ENCODE measurements around the gene UNCX. TPM values are rescaled to one million over a fixed set of nuclear protein-coding genes. Genes with fewer than 3 reads are reported as not detected.
"Not testable (repeated sequence)": the region's sequence is repeated elsewhere in the genome, so short reads cannot be mapped to it uniquely, and the experiment has no call there.

The UNCX gene
- total RNA-seq, 1 donor from 2014 or later: not detected

DNA sequence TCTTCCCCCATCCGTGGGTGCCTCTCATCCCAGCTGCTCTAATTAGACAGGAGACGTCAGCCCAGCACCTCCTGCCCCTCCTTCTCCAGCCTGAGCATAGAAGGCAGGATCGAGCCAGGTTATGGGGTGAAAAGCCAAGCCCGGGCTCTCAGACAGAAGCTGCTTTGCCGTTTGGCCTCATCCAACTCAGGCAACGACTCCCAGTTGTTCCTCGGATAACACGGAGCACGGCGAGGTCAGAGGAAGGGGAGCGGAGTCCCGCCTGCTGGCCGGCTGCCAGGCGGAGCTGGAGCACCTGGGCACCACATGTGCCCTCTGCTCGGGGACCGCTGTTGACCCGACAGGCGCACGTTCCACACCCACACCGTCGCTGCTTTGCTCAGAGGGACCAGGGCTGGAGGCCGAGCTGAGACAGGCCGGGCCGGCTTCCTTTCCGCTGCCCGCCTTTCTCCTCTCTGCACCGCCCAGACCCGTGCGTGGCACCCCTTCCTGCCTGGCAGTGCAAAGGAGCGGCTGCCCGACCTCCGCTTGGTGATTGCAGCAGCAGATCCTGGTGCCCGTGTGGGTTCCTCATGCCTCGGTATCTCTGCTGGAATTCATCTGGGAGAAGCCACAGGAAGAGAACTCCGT is 21.6 kb upstream of the UNCX start:
- intact Hi-C loops (cut with DNase I): no loop called here
- ATAC-seq (no peak), DNase-seq (ENCODE audit: missing footprints) (no peak)

GRCh38 chr7:1211611-1212010 is 21.1 kb upstream of the UNCX start:
- ATAC-seq (no peak), DNase-seq (ENCODE audit: missing footprints) (no peak)
- intact Hi-C loops (cut with DNase I): no loop called here

GRCh38 chr7:1212025-1212424 is 20.6 kb upstream of the UNCX start:
- DNase-seq (ENCODE audit: missing footprints); intact Hi-C loops (cut with DNase I); ATAC-seq: not testable (repeated sequence)

DNA sequence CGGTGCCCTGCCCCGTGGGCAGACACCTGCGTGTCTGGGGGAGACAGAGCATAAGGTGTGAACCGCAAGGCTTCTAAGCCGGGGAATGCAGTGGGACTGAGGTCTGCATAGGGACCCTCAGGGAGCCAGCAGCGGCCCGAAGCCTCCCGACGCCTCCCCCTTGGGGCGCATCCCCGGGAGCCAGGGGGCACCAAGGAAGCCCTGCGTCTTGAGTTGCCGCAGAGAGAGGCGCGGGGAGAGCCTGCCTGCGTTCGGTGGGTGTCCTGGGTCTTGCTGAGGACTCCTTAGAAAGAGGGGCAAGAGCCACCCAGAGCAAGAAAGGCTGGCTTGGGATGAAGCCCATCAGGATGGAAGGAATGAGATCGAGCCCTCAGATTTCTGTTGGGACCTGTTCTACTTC is 18.2 kb upstream of the UNCX start:
- no peak for ATAC-seq
- DNase-seq (ENCODE audit: missing footprints): no peak
- intact Hi-C loops (cut with DNase I): no loop called here

- intact Hi-C loops (cut with DNase I): no loop called here
- DNase-seq (ENCODE audit: missing footprints) (no peak), ATAC-seq (no peak)
Measured at GRCh38 chr7:1218541-1219165, 14.0 kb upstream of the UNCX start.

DNA sequence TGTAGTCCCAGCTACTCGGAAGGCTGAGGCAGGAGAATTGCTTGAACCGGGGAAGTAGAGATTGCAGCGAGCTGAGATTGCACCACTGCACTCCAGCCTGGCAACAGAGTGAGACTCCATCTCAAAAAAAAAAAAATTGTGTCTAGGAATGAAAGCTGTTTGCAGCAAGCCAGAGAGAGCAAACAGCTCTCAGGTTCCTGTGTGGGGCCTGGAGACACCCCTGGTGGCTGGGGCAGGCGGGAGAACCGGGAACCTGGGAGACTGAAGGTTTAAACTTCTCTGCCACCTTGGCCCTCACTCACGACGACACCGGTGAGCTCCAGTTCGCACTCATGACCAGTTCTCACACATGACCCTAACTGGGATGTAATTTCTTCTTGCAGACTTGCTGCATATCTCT is 13.2 kb upstream of the UNCX start:
- DNase-seq (ENCODE audit: missing footprints) (no peak), ATAC-seq (no peak)
- intact Hi-C loops (cut with DNase I): no loop called here

GRCh38 chr7:1220000-1220726 is 12.5 kb upstream of the UNCX start:
- intact Hi-C loops (cut with DNase I): loop anchor here (10.0 kb wide), 2 partner anchors 215 to 255 kb away; no protein-coding TSS in a partner anchor

DNA sequence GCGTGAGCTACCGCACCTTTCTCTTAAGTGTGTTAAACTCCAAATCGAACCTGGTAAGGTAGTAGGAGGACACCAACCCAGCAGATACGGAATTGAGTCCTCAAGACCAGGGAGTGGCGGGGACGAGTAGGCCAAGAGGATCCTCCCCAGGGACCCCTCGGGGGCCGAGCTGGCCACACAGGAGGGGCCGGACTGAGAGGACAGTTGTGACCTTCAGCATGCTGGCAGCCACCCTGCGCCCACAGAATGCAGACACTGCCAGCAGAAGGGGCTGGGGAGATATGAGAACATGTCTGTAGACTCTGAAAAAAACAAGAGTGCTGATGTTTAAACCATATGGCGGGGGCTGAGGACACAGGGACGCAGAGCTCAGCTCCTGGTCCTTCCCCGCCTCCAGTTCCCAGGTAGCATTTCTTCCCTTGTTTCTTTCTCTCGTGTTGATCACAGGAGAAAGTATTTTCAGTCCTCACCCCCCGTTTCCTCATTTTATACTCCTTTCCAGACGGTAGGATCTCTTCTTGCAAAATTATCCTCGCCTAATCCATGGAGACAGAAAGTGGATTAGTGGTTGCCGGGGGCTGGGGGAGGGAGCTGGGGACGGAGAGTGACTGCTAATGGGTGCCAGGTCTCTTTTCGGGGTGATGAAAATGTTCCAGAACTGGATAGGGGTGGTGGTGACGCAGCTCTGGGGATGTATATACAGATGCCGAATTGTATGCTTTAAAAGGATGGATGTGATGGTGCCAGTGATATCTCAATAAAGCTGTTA is 11.5 kb upstream of the UNCX start:
- ATAC-seq (no peak), DNase-seq (ENCODE audit: missing footprints) (no peak)
- intact Hi-C loops (cut with DNase I): loop anchor here (10.0 kb wide), 2 partner anchors 214 to 254 kb away; no protein-coding TSS in a partner anchor

More at GRCh38 chr7:1220000-1220726, 12.5 kb upstream of the UNCX start:
- ATAC-seq (no peak), DNase-seq (ENCODE audit: missing footprints) (no peak)

DNA sequence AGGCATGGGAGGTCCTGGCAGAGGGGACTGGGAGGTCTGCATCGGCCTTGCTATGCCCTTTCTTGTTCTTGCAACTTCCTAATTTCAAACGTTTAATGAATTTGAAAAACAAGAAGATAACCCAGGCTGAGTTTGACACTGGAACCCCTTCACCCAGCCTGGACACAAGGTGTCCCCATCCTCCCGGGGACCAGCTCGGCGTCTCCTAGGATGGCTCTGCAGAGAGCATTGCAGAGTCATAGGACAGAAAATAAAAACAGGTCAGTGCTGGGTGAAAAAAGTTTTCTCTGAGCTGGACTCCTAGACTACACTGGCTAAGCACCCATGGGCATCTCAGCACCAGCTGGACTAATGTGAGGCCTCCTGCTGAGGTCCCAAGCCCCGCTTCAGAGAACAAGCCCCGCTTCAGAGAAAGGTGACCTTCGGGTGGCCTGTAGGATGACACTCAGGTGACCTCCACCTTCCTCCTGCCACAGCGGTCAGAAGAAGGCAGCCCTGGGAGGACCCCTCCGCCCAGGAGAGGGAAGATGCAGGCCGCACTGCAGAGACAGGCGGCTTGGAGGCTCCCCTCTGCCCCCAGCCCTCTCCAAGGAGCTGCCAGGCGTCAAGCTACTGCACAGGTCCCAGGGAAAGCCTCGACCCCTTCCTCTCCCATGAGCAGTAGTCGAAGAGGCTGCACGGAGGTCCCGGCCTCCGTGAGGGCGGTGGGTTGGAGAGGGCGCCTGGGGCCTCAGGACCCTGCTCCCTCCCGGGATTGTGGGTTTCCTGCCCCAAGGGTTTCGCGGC is 9.3 kb upstream of the UNCX start:
- intact Hi-C loops (cut with DNase I): loop anchor here (10.0 kb wide), 2 partner anchors 211 to 251 kb away; no protein-coding TSS in a partner anchor
- DNase-seq (ENCODE audit: missing footprints): no peak
- no peak for ATAC-seq

GRCh38 chr7:1224086-1224716 is 8.5 kb upstream of the UNCX start:
- DNase-seq (ENCODE audit: missing footprints): no peak
- intact Hi-C loops (cut with DNase I): loop anchor here (10.0 kb wide), 2 partner anchors 211 to 251 kb away; no protein-coding TSS in a partner anchor
- ATAC-seq: no peak

- intact Hi-C loops (cut with DNase I): loop anchor here (5.0 to 10.0 kb wide), 3 partner anchors 187 to 250 kb away; no protein-coding TSS in a partner anchor
- ATAC-seq (no peak), DNase-seq (ENCODE audit: missing footprints) (no peak)
Measured at GRCh38 chr7:1225030-1225429, 7.6 kb upstream of the UNCX start.

DNA sequence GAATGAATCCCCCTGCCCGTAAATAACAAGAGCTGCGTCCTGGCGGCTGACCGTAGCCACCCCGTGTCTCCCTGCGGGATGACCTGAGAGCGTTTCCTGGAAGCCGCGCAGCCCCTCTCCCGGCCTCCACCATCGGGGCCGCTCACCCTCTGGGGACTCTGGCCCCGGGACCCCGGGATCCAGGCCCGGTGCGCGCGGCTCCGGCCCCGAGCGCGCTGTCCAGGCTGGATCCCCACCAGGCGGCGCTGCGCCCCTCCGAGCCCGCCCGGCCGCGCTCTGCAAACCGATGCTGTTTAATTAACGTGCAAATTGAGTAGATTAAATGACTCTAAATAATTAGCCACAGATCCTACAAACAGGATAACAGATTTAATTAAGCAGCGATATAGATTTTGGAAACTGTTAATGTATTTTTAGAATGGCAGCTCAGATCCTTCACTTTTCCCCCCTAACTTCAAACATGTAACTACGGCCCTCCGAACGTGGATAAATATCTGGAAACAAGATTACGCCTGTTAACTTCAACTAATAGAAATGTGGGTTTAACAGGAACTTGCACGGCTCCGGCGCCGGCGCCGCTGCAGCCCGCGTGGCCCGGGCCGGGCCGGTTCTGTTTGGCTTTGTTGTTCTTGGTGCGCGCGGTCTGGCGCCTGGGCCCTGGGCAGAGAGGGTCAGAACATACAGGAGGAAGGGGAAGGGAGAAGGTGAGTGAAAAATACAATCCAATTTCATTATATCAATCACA is 7.1 kb upstream of the UNCX start:
- intact Hi-C loops (cut with DNase I): loop anchor here (5.0 to 10.0 kb wide), 3 partner anchors 187 to 249 kb away; no protein-coding TSS in a partner anchor
- DNase-seq (ENCODE audit: missing footprints): no peak
- ATAC-seq: peak; percentile 60

GRCh38 chr7:1226186-1226901 is 6.3 kb upstream of the UNCX start:
- intact Hi-C loops (cut with DNase I): loop anchor here (5.0 to 10.0 kb wide), 3 partner anchors 186 to 248 kb away; no protein-coding TSS in a partner anchor
- no peak for ATAC-seq

GRCh38 chr7:1227071-1227804 is 5.4 kb upstream of the UNCX start:
- ATAC-seq: no peak
- DNase-seq (ENCODE audit: missing footprints): no peak
- intact Hi-C loops (cut with DNase I): loop anchor here (5.0 to 10.0 kb wide), 3 partner anchors 185 to 248 kb away; no protein-coding TSS in a partner anchor

More at GRCh38 chr7:1226186-1226901, 6.3 kb upstream of the UNCX start:
- DNase-seq (ENCODE audit: missing footprints): no peak

- no peak for DNase-seq (ENCODE audit: missing footprints)
- intact Hi-C loops (cut with DNase I): loop anchor here (5.0 to 10.0 kb wide), 3 partner anchors 184 to 247 kb away; no protein-coding TSS in a partner anchor
- ATAC-seq: no peak
Measured at GRCh38 chr7:1227814-1228544, 4.7 kb upstream of the UNCX start.
